Endothelial cell of umbilical vein (primary cell): ENCODE measurements around the gene MAP3K15. TPM values are rescaled to one million over a fixed set of nuclear protein-coding genes. Genes with fewer than 3 reads are reported as not detected.

ENCODE experiments used
- BruUV-seq: library from RNA; stranded (reverse); fragments of 400-500 nt; replicated peaks from 2 replicates; lab custom pipeline; 2021; lab: Mats Ljungman, UMichigan
- CTCF ChIA-PET: fragments of 300-600, 350-600 bp; sonication (Branson Sonifier 250); formaldehyde crosslinking; loops from one replicate; lab custom pipeline; 2021; ENCODE audit warnings: antibody characterized with exemption, inconsistent platforms; lab: Charles Lee
- POLR2A ChIA-PET: fragments of 300-600, 350-600 bp; sonication (Branson Sonifier 250); formaldehyde crosslinking; loops from one replicate; lab custom pipeline; 2021; ENCODE audit warnings: antibody characterized with exemption, inconsistent platforms; lab: Charles Lee
- DNase-seq: peaks from one replicate; pipeline ENCODE4 v3.0.0-alpha.2; 2011; ENCODE audit warnings: low read depth, low spot score
- FAIRE-seq: peaks from 2 replicates; lab custom pipeline; 2011; peaks lifted over from hg19 to GRCh38; lab: Jason Lieb, UNC
- H2AFZ ChIP-seq: 2 replicates; pipeline ENCODE4 v1.6.0; 2012; ENCODE audit warnings: low read depth, low read length, control low read depth, inconsistent platforms
- H3K27ac ChIP-seq: 2 replicates; pipeline ENCODE4 v1.5.1; 2011; ENCODE audit warnings: low read depth, mild to moderate bottlenecking, control low read depth, low read length, moderate library complexity; ENCODE audit not compliant: insufficient read depth
- H3K27me3 ChIP-seq, 2 experiments: 2 replicates each; pipeline versions ENCODE4 v1.6.0 to v1.6.1; 2011; ENCODE audit warnings: low read length in 2 of 2, mixed read lengths in 1 of 2; ENCODE audit not compliant: control insufficient read depth in 2 of 2, insufficient read depth in 2 of 2
- H3K36me3 ChIP-seq, 2 experiments: 2 replicates in 1 of 2; 3 replicates in 1 of 2; pipeline ENCODE4 v1.5.1; 2011; ENCODE audit warnings: low read length in 2 of 2, mild to moderate bottlenecking in 1 of 2, moderate library complexity in 1 of 2; ENCODE audit not compliant: control insufficient read depth in 2 of 2, insufficient read depth in 2 of 2; ENCODE audit errors: extremely low read depth in 1 of 2
- H3K4me1 ChIP-seq: 3 replicates; pipeline ENCODE4 v1.5.1; 2011; ENCODE audit warnings: mild to moderate bottlenecking, low read length; ENCODE audit not compliant: control insufficient read depth, insufficient read depth; ENCODE audit errors: extremely low read depth
- H3K4me2 ChIP-seq: 2 replicates; pipeline ENCODE4 v1.6.1; 2011; ENCODE audit warnings: low read length, control low read depth, mixed read lengths; ENCODE audit not compliant: insufficient read depth
- H3K4me3 ChIP-seq, 3 experiments: fragments of 200-600 bp in 1 of 3; sonication (generic), shearing (Covaris generic) in 1 of 3; replicated peaks in 1 of 3; 2 replicates each; pipeline ENCODE4 v1.5.1; 2011 to 2016; ENCODE audit warnings: control low read depth in 3 of 3, low read length in 3 of 3, mild to moderate bottlenecking in 2 of 3, inconsistent platforms in 1 of 3, low read depth in 1 of 3, moderate library complexity in 1 of 3; ENCODE audit not compliant: insufficient read depth in 1 of 3
- H3K79me2 ChIP-seq: 2 replicates; pipeline ENCODE4 v1.6.0; 2012; ENCODE audit warnings: low read length, inconsistent platforms; ENCODE audit not compliant: control insufficient read depth, insufficient read depth
- H3K9ac ChIP-seq: replicated peaks from 2 replicates; pipeline ENCODE3; 2011; ENCODE audit warnings: low read length, control low read depth; ENCODE audit not compliant: insufficient read depth; ENCODE audit errors: extremely low read depth
- H3K9me1 ChIP-seq: replicated peaks from 3 replicates; pipeline ENCODE4 v1.6.0; 2011; ENCODE audit warnings: mild to moderate bottlenecking, low read length; ENCODE audit not compliant: control insufficient read depth, insufficient read depth; ENCODE audit errors: extremely low read depth
- H3K9me3 ChIP-seq: replicated peaks from 2 replicates; pipeline ENCODE4 v1.5.1; 2012; ENCODE audit warnings: low read length, inconsistent platforms; ENCODE audit not compliant: control insufficient read depth, insufficient read depth
- H4K20me1 ChIP-seq: replicated peaks from 2 replicates; pipeline ENCODE3; 2011; ENCODE audit warnings: mild to moderate bottlenecking, low read length; ENCODE audit not compliant: control insufficient read depth, insufficient read depth; ENCODE audit errors: extremely low read depth
- EZH2 ChIP-seq: IDR thresholded peaks from 2 replicates; pipeline ENCODE4 v1.6.1; 2012; ENCODE audit warnings: borderline replicate concordance, low read depth, mild to moderate bottlenecking, moderate library complexity, low read length, inconsistent platforms; ENCODE audit not compliant: severe bottlenecking
- FOS ChIP-seq: IDR thresholded peaks from 2 replicates; pipeline ENCODE4 v1.6.1; 2011; ENCODE audit warnings: mild to moderate bottlenecking, low read length, moderate library complexity, borderline replicate concordance; ENCODE audit not compliant: insufficient read depth
- GATA2 ChIP-seq: IDR thresholded peaks from 2 replicates; pipeline ENCODE4 v1.7.0; 2011; ENCODE audit warnings: low read depth, mild to moderate bottlenecking, moderate library complexity, mixed read lengths, low read length; ENCODE audit not compliant: insufficient read length, insufficient read depth
- JUN ChIP-seq: IDR thresholded peaks from 2 replicates; pipeline ENCODE4 v1.6.1; 2011; ENCODE audit warnings: borderline replicate concordance, low read depth; ENCODE audit not compliant: insufficient read length, insufficient read depth
- MYC ChIP-seq: IDR thresholded peaks from one replicate; pipeline ENCODE4 v1.6.1; 2011; ENCODE audit warnings: mild to moderate bottlenecking, low read depth, low read length
- POLR2A ChIP-seq: IDR thresholded peaks from 2 replicates; pipeline ENCODE4 v1.6.1; 2012; ENCODE audit warnings: low read depth, mild to moderate bottlenecking, control low read depth, low read length
- POLR2AphosphoS5 ChIP-seq: IDR thresholded peaks from 2 replicates; pipeline ENCODE4 v1.6.1; 2012; ENCODE audit warnings: low read depth, mild to moderate bottlenecking, control low read depth, low read length, moderate library complexity; ENCODE audit not compliant: insufficient read depth
- dilution Hi-C: fragments of 300-500 bp; cut with MboI; formaldehyde crosslinking; loops from one replicate; pipeline ENCODE4 v1.15.0; 2019; ENCODE audit warnings: low sequenced_read_pairs; ENCODE audit not compliant: extremely low pct_ligation_motif_present
- intact Hi-C: fragments of 100-400 bp; cut with micrococcal nuclease; formaldehyde crosslinking; loops from one replicate; pipeline ENCODE4 v1.10.0; 2022
- polyA plus RNA-seq, 4 experiments: library from polyadenylated mRNA; depleted of rRNA in 3 of 4; stranded (reverse) in 3 of 4; unstranded in 1 of 4; fragments of >200 nt; gene quantifications; 2 replicates each; pipeline versions ENCODE4 v1.2.1 to v1.2.3, GENCODE V29; 2011 to 2012; ENCODE audit warnings: missing spikeins in 1 of 4
- total RNA-seq: library from RNA; stranded (reverse); gene quantifications from 2 replicates; pipeline ENCODE4 v1.2.3, GENCODE V29; 2021
- TF ChIP-seq, protein P1 (sequence below), 2 donors: IDR thresholded peaks; 1 replicate in 1 of 2; 2 replicates in 1 of 2; pipeline ENCODE4 v1.5.1; 2011; ENCODE audit warnings: low read length in 2 of 2, mild to moderate bottlenecking in 2 of 2, moderate library complexity in 2 of 2, control low read depth in 1 of 2, inconsistent platforms in 1 of 2, low read depth in 1 of 2; ENCODE audit not compliant: insufficient read depth in 1 of 2; ENCODE audit errors: extremely low read depth in 1 of 2
- TF ChIP-seq, protein P2 (sequence below): IDR thresholded peaks from 2 replicates; pipeline ENCODE4 v1.6.1; 2011; ENCODE audit not compliant: insufficient read depth, insufficient read length

MAP3K15 gene
- total and polyA plus RNA-seq, 2 donors (not counting 3 experiments of a cell fraction or from before 2014, with no cell fraction given), result 0.01 to 0.09 TPM

DNA sequence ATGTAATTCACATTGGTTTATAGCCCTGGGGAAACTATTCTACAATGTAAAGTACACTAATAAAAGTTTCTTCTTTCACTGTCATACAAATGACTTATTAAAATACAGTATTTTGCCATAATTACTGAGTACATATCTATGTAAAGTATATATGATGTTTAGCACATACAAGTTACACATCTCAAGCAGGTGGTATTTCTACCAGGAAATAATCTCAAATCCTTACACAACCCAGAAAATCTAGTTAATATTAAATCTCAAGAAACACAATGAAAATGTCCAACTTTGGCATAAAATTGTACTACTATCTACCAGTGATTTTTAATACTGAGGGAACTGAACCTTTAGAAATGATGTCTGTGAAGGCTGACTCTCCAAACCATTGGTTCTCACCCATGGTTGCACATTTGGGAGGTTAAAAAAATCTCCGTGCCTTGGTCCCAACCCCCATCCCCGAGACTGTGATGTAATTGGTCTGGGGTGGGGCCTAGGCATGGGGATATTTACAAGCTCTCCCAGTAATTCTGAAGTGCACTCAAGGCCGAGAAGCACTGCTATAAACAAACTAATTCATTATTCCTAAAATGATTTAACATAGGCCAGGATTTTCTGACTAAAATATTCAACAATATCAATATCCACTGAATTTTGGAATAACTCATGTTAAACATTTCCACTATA, 27.6 kb downstream of the MAP3K15 start:
- H3K4me3 ChIP-seq, result no peak overlapping the region
- H3K27me3 ChIP-seq, result no peaks in the 10 kb centered on the region
- ChIA-PET POLR2A (no interaction called here), CTCF (no interaction called here)
- no peak overlapping the region for H2AFZ ChIP-seq
- DNase-seq (no peak), FAIRE-seq (no peak)
- no TSS peak for BruUV-seq
- H3K4me1 ChIP-seq, result no peaks in the 10 kb centered on the region
- TF ChIP-seq POLR2AphosphoS5 (no peak), MYC (no peak), POLR2A (no peak)
- TF ChIP-seq, protein P1, sequence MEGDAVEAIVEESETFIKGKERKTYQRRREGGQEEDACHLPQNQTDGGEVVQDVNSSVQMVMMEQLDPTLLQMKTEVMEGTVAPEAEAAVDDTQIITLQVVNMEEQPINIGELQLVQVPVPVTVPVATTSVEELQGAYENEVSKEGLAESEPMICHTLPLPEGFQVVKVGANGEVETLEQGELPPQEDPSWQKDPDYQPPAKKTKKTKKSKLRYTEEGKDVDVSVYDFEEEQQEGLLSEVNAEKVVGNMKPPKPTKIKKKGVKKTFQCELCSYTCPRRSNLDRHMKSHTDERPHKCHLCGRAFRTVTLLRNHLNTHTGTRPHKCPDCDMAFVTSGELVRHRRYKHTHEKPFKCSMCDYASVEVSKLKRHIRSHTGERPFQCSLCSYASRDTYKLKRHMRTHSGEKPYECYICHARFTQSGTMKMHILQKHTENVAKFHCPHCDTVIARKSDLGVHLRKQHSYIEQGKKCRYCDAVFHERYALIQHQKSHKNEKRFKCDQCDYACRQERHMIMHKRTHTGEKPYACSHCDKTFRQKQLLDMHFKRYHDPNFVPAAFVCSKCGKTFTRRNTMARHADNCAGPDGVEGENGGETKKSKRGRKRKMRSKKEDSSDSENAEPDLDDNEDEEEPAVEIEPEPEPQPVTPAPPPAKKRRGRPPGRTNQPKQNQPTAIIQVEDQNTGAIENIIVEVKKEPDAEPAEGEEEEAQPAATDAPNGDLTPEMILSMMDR (IDR thresholded peaks at IDR 0.05; ENCODE audit: extremely low read depth in 1 of 2, insufficient read depth in 1 of 2, low read depth in 1 of 2, low read length in 2 of 2), result no peak
- no peaks in the 10 kb centered on the region for H3K9me3 ChIP-seq
- H3K4me2 ChIP-seq, result no peak overlapping the region
- H3K36me3 ChIP-seq, result no peaks in the 10 kb centered on the region
- no peaks in the 10 kb centered on the region for H3K79me2 ChIP-seq
- no peak overlapping the region for H3K9ac ChIP-seq
- no peaks in the 10 kb centered on the region for H3K9me1 ChIP-seq
- H3K27ac ChIP-seq, result no peak overlapping the region
- intact Hi-C loops (no loop called here), dilution Hi-C loops (no loop called here)
- no peaks in the 10 kb centered on the region for H4K20me1 ChIP-seq

DNA sequence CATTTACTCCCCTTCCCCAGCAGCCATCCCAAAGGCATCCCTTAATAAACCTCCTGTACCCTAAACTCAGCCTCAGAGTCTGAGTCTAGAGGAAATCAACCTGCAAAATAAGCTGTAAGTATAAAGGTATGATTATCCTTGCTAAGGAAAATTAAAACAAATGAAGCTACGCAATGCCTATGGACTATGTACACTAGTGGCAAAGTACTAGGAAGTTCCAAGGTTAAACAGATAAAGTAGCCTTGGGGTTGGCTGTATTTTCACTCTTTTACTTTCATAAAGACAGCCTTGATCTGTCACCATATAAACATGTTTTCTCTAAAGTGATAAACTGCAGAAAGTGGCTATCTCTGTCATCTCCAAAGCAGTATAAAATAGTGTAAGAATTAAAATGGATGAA, 35.9 kb downstream of the MAP3K15 start:
- ChIA-PET POLR2A (no interaction called here), CTCF (no interaction called here)
- H3K4me1 ChIP-seq, result no peaks in the 10 kb centered on the region
- no peaks in the 10 kb centered on the region for H3K79me2 ChIP-seq
- H3K4me2 ChIP-seq, result no peak overlapping the region
- FAIRE-seq (no peak), DNase-seq (no peak)
- no peak overlapping the region for H3K27ac ChIP-seq
- H3K9me1 ChIP-seq, result no peaks in the 10 kb centered on the region
- H3K9me3 ChIP-seq, result no peaks in the 10 kb centered on the region
- intact Hi-C loops, result no loop called here
- no peak overlapping the region for H3K9ac ChIP-seq
- TF ChIP-seq FOS (no peak), MYC (no peak), POLR2AphosphoS5 (no peak), POLR2A (no peak), GATA2 (no peak), EZH2 (no peak), JUN (no peak)
- TF ChIP-seq, protein P1 (IDR thresholded peaks at IDR 0.05; ENCODE audit: extremely low read depth in 1 of 2, insufficient read depth in 1 of 2, low read depth in 1 of 2, low read length in 2 of 2), result no peak
- TF ChIP-seq, protein P2, sequence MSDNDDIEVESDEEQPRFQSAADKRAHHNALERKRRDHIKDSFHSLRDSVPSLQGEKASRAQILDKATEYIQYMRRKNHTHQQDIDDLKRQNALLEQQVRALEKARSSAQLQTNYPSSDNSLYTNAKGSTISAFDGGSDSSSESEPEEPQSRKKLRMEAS, result no peak
- dilution Hi-C loops, result no loop called here
- no TSS peak for BruUV-seq
- no peaks in the 10 kb centered on the region for H3K36me3 ChIP-seq
- H4K20me1 ChIP-seq, result no peaks in the 10 kb centered on the region
- no peak overlapping the region for H2AFZ ChIP-seq
- no peaks in the 10 kb centered on the region for H3K27me3 ChIP-seq
- H3K4me3 ChIP-seq, result no peak overlapping the region
